AG10803 (cell line): ENCODE results near the gene FIGN.

Source experiments
- DNase-seq: peaks from one replicate; pipeline ENCODE4 v3.0.0; 2010; ENCODE audit warnings: low read depth
- H3K4me3 ChIP-seq: 2 replicates; pipeline ENCODE4 v1.5.1; 2011; ENCODE audit warnings: mild to moderate bottlenecking, low read length, control low read depth
- CTCF ChIP-seq: conservative IDR thresholded peaks from 2 replicates; pipeline ENCODE4 v1.5.1; 2011; ENCODE audit warnings: mild to moderate bottlenecking, low read length, control low read depth, inconsistent platforms

Gene FIGN

GRCh38 chr2:163737563-163737962 lies 1.8 kb upstream of the FIGN start:
- TF ChIP-seq CTCF = no peak
- H3K4me3 ChIP-seq = no peak overlapping the region
- no peak for DNase-seq

- no peak for DNase-seq
- peak overlapping the region; percentile 81 for H3K4me3 ChIP-seq
- TF ChIP-seq CTCF = no peak
Observed at GRCh38 chr2:163737190-163737439, 1.3 kb upstream of the FIGN start.

GRCh38 chr2:163736433-163737189 lies 803 bp upstream of the FIGN start:
- peak; percentile 30 for TF ChIP-seq CTCF
- DNase-seq = no peak
- peak overlapping the region; percentile 81 for H3K4me3 ChIP-seq

GRCh38 chr2:163734881-163735684 lies 725 bp downstream of the FIGN start:
- DNase-seq = peak; percentile 21
- no peak for TF ChIP-seq CTCF
- H3K4me3 ChIP-seq = peak overlapping the region; percentile 81

GRCh38 chr2:163734401-163734800 lies 1.4 kb downstream of the FIGN start:
- no peak for DNase-seq
- H3K4me3 ChIP-seq = peak overlapping the region; percentile 81
- TF ChIP-seq CTCF = no peak

GRCh38 chr2:163733956-163734355 lies 1.9 kb downstream of the FIGN start:
- H3K4me3 ChIP-seq = peak overlapping the region; percentile 81
- DNase-seq = no peak
- TF ChIP-seq CTCF = no peak
